HG02870 (cell line): Measurements from ENCODE around the gene SLC6A6.

ENCODE experiments used
- ATAC-seq: cut with Tn5 transposase; IDR thresholded peaks from one replicate; pipeline ENCODE4 v1.9.1; 2021; ENCODE audit warnings: mild to moderate bottlenecking, moderate library complexity; ENCODE audit not compliant: unreplicated experiment

The SLC6A6 gene

GRCh38 chr3:14371573-14372474 is 30.6 kb upstream of the SLC6A6 start:
- ATAC-seq = no peak

- ATAC-seq = no peak
These were observed 29.8 kb upstream of the SLC6A6 start for GRCh38 chr3:14372587-14372986.

DNA sequence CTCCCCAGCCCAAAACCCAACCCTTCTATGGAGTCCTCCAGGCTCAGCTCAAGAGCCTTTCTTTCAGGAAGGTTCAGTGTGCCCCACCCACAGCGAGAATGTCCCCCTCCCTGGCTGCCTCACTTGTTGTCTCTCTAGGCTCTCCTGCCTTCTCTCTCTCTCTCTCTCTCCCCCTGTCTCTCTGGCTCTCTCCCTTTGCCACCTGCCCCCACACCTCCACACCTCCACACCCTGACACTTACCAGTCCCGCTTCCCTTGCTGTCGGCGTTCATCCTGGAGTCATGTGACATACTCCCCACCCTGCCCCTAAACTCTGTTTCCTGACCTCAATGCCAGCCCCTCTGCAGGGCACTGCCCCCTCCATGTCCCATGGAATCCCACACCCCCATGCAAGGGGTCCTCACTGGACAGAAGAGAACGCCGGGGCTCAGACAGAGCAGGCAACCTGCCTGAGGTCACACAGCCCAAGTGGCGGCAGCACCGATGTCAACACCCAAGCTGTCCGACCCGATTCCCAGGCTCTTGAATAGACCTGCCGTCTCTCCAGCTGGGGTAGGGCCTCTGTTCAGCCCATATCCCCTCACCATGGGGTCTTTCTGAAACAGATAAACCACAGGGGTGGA is 28.5 kb upstream of the SLC6A6 start:
- ATAC-seq = no peak

DNA sequence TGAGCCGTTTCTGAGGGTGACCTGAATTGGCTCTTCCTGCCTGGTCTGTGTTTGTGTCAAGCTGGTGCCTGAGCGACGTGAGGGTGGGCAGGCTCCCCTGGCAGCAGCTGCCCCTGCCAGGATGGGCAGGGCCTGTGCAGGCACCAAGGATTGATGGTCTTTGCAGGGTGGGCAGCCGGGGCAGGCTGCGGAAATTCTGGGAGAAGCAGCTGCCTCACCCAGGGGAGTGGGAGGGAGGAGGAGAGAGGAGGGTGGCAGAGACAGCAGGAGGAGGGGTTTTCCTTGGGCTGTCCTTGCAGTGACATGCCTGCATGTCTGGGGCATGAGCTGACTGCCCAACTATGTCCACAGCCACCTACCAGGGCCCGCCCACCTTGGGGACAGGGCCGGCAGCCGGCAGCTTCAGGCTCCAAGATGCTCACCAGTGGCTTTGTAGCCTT is 27.9 kb upstream of the SLC6A6 start:
- no peak for ATAC-seq

DNA sequence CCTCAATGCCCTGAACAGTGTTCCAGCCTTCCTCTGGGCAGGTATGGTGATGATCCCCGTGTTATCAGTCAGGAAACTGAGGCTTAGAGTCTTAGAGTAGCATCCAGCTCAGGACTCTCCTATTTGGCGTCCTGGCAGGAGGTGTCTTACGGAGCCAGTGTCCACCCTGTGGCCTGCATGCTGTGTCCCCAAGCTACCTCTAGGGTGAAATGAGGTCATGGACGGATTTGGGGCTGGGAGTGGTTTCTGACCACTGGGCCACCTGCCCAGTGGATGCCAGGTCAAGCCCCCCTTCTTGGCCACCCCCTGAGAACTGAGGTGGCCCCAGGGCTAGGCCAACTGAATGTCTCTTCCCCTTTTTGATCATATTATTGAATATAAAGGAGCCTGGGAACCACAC is 27.2 kb upstream of the SLC6A6 start:
- no peak for ATAC-seq

- ATAC-seq = no peak
These were observed 25.9 kb upstream of the SLC6A6 start for GRCh38 chr3:14376348-14377043.

GRCh38 chr3:14377044-14377837 is 25.2 kb upstream of the SLC6A6 start:
- ATAC-seq = no peak

- no peak for ATAC-seq
These were observed 24.6 kb upstream of the SLC6A6 start for GRCh38 chr3:14377838-14378169.

DNA sequence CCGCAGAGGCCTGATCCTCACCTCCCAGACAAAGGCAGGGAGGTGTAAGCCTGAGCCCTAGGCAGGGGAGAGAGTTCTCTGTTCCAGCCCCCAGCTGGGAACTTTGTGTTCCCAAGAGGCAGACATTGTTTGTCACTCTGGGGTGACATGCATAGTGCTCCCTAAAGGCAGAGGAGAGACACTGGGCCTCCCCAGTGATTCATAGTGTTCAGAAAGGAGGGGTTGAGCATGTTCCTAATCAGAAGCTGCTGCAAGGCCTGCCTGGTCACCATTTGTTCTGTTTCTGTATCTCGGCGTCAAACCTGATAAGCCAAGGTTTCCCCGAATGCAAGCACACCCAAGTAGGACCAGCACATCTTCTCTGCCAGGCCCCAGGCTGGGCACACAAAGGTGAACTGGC is 24.0 kb upstream of the SLC6A6 start:
- no peak for ATAC-seq

- no peak for ATAC-seq
These were observed 22.6 kb upstream of the SLC6A6 start for GRCh38 chr3:14379843-14380242.

GRCh38 chr3:14386254-14386653 is 16.2 kb upstream of the SLC6A6 start:
- no peak for ATAC-seq

DNA sequence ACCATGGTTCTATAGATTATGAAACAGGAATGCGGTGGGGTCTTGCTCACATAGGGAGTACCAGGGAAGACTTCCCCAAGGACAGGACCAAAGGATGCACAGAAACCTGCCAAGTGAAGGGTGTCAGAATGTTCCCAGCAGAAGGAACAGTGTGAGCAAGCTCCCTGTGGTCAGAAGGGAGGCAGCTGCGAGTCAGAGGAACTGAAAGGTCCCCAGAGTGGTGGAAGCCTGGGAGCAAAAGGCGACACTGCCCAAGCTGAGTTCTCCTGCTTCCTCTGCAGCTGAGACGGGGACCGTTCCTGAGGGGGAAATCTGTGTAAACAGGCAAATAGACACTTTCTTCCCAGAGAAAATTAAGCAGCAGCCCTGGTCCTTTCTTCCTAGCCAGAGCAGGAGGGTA is 14.2 kb upstream of the SLC6A6 start:
- no peak for ATAC-seq

DNA sequence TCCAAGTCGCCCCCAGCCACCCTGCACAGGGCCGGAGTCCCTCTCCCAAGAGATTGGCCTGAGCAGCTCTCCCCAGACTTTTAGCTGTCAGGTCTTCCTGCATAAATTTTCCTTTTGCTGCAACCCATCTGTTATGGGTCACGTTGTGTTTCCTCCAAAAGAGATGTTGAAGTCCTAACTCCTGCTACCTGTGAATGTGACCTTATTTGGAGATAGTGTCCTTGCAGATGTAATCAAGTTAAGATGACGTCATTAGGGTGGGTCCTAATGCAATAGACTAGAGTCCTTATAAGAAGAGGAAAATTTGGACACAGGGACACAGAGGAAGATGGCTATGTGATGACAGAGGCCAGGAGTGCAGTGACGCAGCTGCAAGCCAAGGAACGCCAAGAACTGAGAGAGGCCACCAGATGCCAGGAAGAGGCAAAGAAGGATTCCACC is 13.2 kb upstream of the SLC6A6 start:
- no peak for ATAC-seq

DNA sequence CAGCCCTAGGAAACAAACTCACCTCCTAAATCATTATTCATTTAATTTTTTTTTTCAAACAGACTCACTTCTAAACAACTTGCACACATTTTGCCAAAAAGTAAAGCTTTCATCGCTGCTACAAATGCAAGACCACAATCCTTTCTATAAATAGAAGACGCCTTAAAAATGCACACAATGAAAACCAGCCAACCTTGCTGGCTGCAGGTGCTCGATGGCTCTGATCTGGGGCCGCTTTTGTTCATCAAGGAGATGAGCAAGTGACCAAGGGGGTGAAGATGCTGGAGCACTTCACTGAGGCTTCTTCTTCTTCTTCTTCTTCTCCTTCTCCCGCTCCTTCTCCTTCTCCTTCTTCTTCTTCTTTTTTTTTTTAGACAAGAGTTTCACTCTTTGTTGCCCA is 12.7 kb upstream of the SLC6A6 start:
- no peak for ATAC-seq

DNA sequence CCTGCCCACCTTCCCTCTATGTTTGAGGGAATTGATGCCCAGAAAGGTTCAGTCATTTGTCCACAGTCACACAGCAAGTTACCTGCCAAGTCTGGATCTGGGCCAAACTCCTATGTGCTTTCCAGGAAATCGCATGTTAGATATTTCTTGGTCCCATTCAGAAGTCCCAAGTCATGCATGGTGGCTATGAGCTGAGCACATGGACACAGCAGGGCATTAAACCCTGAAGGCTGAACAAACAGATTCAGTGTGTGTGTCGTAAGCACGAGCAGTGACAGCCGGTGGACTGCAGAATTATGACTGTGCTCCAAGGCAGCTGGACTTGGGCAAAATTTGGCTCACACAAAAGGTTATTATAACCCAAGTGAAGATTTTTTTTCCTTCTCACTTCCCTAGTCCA is 11.4 kb upstream of the SLC6A6 start:
- no peak for ATAC-seq

- no peak for ATAC-seq
These were observed 10.2 kb upstream of the SLC6A6 start for GRCh38 chr3:14392231-14392630.

- ATAC-seq = no peak
These were observed 9.5 kb upstream of the SLC6A6 start for GRCh38 chr3:14392803-14393319.

GRCh38 chr3:14393440-14394106 is 8.8 kb upstream of the SLC6A6 start:
- ATAC-seq = no peak

GRCh38 chr3:14396031-14396692 is 6.2 kb upstream of the SLC6A6 start:
- ATAC-seq = no peak

GRCh38 chr3:14397046-14397445 is 5.4 kb upstream of the SLC6A6 start:
- no peak for ATAC-seq
